Measurements from ENCODE around the gene TMUB2. TPM values are rescaled to one million over a fixed set of nuclear protein-coding genes. Genes with fewer than 3 reads are reported as not detected.
"Not testable (repeated sequence)": the region's sequence is repeated elsewhere in the genome, so short reads cannot be mapped to it uniquely, and the experiment has no call there.

TMUB2 gene
- 10 to 100 TPM; 42.2 to 42.7 TPM for total RNA-seq

DNA sequence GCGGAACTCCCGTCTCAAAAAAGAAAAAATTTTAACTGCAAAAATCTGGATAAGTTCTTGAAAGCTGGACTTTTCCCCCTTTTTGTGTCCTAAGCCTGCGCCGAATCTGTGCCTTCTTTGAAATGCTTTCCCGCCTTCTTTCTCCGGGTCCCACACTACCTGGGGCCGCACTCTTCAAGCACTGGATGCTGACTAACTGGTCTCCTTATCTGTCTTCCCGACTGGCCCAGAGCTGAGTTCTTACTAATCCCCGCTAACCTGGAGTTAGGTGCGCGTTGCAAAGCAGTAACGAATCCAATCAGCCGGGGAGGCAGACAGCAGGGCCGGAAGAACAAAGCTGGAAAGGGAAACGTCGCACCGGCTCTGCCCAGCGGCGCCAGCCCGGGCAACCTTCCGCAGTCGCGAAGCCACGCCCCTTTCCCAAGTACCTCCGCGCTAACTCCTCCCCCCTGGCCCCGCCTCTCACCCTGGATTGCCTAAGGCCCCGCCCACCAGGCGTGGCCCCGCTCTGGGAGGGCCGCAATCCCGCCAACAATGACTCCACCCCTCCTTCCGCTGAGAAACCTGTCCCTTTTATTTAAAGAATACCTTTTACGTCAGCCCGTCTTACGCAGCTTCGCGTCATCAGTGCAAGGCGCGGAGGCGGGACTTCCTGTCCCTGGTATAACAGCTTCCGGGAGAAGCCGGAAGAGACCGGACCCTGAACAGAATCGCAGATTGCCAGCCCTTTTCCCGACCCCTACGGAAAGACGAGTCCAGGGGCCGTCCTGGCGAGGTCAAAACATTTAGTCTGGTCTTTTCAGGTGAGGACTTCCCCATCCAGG is at the start of gene TMUB2:
TSS of gene TMUB2 (plus strand) at position 666 of the 824 bp plus-strand sequence. CDS start 737 bp downstream, outside the sequence.
- ChIA-PET POLR2A (interaction anchor here (0.7 to 25.4 kb wide), 23 partner anchors 8 to 963 kb away, joined by 3 to 504 read pairs (median 6); partner anchors contain the start of genes ASB16, ATXN7L3, GRN and HDAC5), CTCF (interaction anchor here (0.6 to 5.0 kb wide), 15 partner anchors 12 to 159 kb away, joined by 3 to 35 read pairs (median 4); partner anchors contain the start of genes ATXN7L3, GRN, HDAC5 and SLC25A39)
- peak within 1 kb of the TSS; percentile 95 for H3K27ac Mint-ChIP-seq
- no peaks in the 10 kb centered on the region for H3K9me3 Mint-ChIP-seq
- H3K27me3 Mint-ChIP-seq, result no peaks in the 10 kb centered on the region
- peak; percentile 99 for DNase-seq
- peaks cover 55% of the 10 kb centered on the region for H3K4me1 Mint-ChIP-seq
- peak within 1 kb of the TSS; percentile 100 for H3K4me3 Mint-ChIP-seq
- H3K36me3 Mint-ChIP-seq (ENCODE audit: low read depth), result peaks cover 38% of the 10 kb centered on the region

DNA sequence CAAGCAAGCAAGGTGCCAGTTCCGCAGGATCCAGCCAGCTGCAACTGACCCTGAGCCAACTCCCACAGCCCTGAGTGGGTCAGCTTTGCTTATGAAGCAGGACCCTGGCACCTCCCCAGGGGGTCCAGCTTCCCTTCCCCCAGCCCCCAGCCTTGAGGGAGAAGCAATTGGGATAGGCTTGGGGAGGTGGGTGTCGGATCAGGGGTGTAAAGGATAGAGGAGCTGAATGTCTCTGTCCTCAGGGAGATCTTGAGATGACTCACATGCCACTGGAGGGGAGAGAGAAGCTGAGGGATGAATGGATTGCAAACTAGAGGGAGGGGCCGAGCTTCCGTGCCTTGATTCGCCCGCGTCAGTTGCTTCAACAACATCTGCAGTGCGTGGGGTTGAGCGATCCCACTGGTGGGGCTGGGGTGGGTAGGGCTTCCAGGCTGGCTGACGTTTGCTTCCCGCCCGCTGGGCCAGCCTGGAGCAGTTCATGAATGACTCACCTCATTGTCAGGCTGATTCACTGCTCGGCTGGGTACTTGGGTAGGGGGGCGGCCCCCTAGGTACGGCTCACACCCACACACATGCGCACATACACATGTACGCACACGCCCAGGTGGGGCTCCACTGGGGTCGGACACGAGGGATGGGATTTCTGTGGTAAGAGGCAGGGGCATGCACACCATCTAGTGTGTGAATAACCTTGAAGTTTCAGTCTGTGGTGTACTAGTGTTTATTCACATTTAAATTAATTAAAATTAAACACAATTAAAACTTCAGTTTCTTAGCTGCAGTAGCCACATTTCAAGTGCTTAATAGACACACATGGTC is 48.7 kb upstream of the TMUB2 start:
- Mint-ChIP-seq H3K36me3 (ENCODE audit: low read depth) (peaks cover 3% of the 10 kb centered on the region), H3K27ac (no peak overlapping the region), H3K4me1 (peaks cover 31% of the 10 kb centered on the region), H3K9me3 (no peaks in the 10 kb centered on the region), H3K4me3 (peak overlapping the region; percentile 14), H3K27me3 (no peaks in the 10 kb centered on the region)
- DNase-seq, result peak; percentile 71
- CTCF ChIA-PET, result interaction anchor here (0.6 to 3.2 kb wide), 5 partner anchors 10 to 36 kb away, joined by 3 to 13 read pairs (median 3); partner anchors contain the start of gene HDAC5
- POLR2A ChIA-PET, result interaction anchor here (0.8 to 2.7 kb wide), 4 partner anchors 14 to 49 kb away, joined by 4 to 14 read pairs (median 5); partner anchors contain the start of genes HDAC5 and TMUB2

DNA sequence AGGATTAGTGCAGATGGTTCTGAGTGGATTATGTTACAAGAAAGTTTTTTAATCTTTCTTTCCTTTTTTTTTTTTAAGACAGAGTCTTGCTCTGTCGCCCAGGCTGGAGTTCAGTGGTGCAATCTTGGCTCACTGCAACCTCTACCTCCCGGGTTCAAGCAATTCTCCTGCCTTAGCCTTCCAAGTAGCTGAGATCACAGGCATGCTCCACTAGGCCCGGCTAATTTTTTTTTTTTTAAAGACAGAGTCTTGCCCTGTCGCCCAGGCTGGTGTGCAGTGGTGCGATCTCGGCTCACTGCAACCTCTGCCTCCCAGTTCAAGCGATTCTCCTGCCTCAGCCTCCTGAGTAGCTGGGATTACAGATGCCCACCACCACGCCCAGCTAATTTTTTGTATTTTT is 42.9 kb upstream of the TMUB2 start:
- H3K9me3 Mint-ChIP-seq, H3K27me3 Mint-ChIP-seq, H3K27ac Mint-ChIP-seq, H3K4me3 Mint-ChIP-seq, DNase-seq: not testable (repeated sequence)
- ChIA-PET POLR2A (interaction anchor here (1.0 to 1.5 kb wide), 2 partner anchors 16 to 41 kb away, joined by 3 to 5 read pairs; no protein-coding TSS in a partner anchor), CTCF (interaction anchor here (0.6 to 0.9 kb wide), 4 partner anchors 17 to 1070 kb away, joined by 3 to 4 read pairs (median 3); partner anchors contain the start of gene HDAC5)
- Mint-ChIP-seq H3K36me3 (ENCODE audit: low read depth) (peaks cover 29% of the 10 kb centered on the region), H3K4me1 (peaks cover 24% of the 10 kb centered on the region)

DNA sequence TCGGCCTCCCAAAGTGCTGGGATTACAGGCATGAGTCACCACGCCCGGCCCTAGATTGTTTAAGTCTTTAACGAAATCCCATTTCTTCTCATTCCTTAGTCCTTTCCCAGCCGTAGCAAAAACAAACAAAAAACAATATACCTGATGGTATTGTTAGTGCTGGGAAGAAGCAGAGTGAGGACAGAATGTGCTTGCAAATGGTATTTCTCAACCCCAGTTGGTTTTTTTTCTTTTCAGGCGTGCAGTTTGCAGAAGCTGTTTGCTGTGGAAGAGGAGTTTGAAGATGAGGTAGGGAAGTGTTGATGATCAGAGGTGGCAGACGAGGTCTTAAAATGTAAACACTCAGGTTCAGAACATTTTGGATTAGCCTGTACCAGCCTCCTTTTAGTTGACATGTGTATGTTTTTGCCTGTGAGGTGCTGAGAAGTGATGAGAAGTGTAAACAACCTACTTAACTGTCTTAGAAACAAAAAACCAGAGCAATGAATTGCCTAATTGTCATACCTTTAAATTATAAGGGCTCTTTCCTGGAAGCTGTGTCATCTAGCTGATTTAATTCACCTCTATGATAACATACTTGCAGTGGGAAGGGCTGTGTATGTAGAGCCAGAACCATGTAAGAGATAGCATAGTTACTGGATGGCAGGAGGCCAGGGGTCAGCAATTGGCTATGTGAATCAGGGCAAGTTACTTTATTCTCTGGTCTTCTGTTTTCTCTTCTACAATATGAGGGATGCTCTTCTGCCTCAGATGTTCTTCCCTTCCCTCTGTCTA is 41.6 kb upstream of the TMUB2 start:
- no peaks in the 10 kb centered on the region for H3K27me3 Mint-ChIP-seq
- POLR2A ChIA-PET, result interaction anchor here (0.7 to 1.0 kb wide), 2 partner anchors 15 to 23 kb away, joined by 3 read pairs; no protein-coding TSS in a partner anchor
- H3K36me3 Mint-ChIP-seq (ENCODE audit: low read depth), result peaks cover 37% of the 10 kb centered on the region

DNA sequence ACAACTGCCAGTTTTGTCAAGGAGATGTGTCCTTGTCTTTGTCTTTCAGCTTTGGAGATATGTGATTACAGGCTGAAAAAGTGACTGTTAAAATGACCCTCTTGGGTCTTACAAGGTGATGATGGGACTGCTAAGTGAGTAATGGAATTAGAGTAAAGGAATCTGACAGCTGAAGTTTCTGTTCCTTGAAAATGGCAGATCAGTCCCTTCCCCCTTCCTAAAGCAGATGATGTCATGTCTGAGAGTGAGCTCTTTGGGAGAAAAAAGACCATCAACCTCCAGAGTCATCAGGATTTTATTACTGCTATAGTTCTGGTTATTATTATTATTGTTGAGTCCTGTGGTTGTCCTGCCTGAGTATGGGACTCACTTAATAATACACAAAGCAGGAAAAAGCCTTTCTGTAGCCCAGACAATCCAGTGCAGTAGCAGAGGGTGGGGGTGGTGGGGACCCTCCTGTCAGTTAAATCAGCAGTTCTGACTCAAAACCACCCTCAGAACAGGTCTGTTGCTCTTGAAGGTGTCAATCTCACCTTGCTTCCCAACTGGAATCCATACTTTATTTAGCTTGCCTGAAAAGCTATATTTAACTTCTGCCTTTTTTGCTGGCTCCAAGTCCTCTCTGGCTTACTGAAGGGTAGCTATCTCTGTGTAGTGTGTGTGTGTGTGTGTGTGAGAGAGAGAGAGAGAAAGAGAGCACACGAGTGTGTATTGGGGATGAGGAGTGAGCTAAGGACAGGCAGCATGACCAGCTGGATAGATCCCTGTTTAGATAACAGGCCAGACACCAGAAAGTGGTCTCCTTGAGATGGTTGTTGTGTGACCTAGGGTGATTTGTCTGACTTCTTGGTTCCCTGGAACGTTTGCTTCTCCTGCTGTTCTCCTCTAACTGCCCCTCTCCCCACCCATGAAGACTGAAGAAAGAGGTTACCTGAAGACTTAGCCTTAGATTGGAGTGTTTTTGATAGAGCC is 40.1 kb upstream of the TMUB2 start:
- H3K9me3 Mint-ChIP-seq, result no peaks in the 10 kb centered on the region
- H3K27ac Mint-ChIP-seq, result no peak overlapping the region
- POLR2A ChIA-PET, result no interaction called here
- no peak for DNase-seq
- peaks cover 46% of the 10 kb centered on the region for H3K36me3 Mint-ChIP-seq (ENCODE audit: low read depth)
- CTCF ChIA-PET, result interaction anchor here (1.3 to 2.0 kb wide), 3 partner anchors 22 to 40 kb away, joined by 4 to 7 read pairs (median 6); partner anchors contain the start of genes HDAC5 and TMUB2
- H3K4me3 Mint-ChIP-seq, result no peak overlapping the region
- H3K4me1 Mint-ChIP-seq, result peaks cover 32% of the 10 kb centered on the region
- H3K27me3 Mint-ChIP-seq, result no peaks in the 10 kb centered on the region

More for the DNA sequence above, 41.6 kb upstream of the TMUB2 start:
- Mint-ChIP-seq H3K9me3 (no peaks in the 10 kb centered on the region), H3K27ac (no peak overlapping the region), H3K4me3 (no peak overlapping the region), H3K4me1 (peaks cover 28% of the 10 kb centered on the region)
- CTCF ChIA-PET, result interaction anchor here (0.7 to 2.0 kb wide), 3 partner anchors 21 to 255 kb away, joined by 3 to 7 read pairs (median 6); partner anchors contain the start of gene HDAC5
- DNase-seq, result no peak

DNA sequence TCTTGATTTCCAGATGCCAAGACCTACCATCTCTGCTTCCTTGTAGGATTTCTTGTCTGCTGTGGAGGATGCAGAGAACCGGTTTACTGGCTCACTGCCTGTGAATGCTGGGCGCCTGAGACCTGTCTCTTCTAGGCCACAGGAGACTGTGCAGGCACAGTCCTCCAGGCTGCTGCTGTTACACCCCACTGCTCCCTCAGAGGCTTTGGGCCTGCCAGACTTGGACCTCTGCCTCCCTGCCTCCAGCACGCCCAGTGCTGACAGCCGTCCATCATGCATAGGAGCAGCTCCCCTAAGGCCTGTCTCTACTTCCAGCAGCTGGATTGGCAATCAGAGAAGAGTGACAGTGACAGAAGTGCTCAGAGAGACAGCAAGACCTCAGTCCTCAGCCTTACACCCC is 39.0 kb upstream of the TMUB2 start:
- Mint-ChIP-seq H3K9me3 (no peaks in the 10 kb centered on the region), H3K36me3 (ENCODE audit: low read depth) (peaks cover 48% of the 10 kb centered on the region), H3K4me3 (no peak overlapping the region), H3K27me3 (no peaks in the 10 kb centered on the region), H3K4me1 (peaks cover 27% of the 10 kb centered on the region), H3K27ac (no peak overlapping the region)
- ChIA-PET CTCF (interaction anchor here (1.6 to 2.5 kb wide), 2 partner anchors 21 to 39 kb away, joined by 4 to 10 read pairs; partner anchors contain the start of gene TMUB2), POLR2A (interaction anchor here (1.6 kb wide), 1 partner anchor 24 kb away, joined by 4 read pairs; the partner anchor contains the start of gene HDAC5)
- DNase-seq, result no peak

DNA sequence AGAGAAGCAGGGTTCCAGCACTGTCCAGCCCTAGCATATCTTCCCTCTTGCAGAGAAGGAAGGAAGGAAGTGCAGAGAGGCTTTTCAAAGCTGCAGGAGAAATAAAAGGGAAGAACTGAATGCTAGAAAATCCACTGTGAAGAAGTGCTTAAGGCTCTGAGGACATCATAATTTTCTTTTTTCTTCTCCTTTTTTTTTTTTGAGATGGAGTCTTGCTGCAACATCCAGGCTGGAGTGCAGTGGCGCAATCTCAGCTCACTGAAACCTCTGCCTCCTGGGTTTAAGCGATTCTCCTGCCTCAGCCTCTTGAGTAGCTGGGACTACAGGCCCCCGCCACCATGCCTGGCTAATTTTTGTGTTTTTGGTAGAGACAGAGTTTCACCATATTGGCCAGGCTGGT is 37.7 kb upstream of the TMUB2 start:
- POLR2A ChIA-PET, result interaction anchor here (1.6 kb wide), 2 partner anchors 20 to 26 kb away, joined by 4 read pairs; partner anchors contain the start of gene HDAC5
- Mint-ChIP-seq H3K36me3 (ENCODE audit: low read depth) (peaks cover 54% of the 10 kb centered on the region), H3K4me1 (peaks cover 26% of the 10 kb centered on the region)
- CTCF ChIA-PET, result interaction anchor here (2.5 kb wide), 1 partner anchor 19 kb away, joined by 10 read pairs; no protein-coding TSS in a partner anchor
- H3K9me3 Mint-ChIP-seq, H3K27me3 Mint-ChIP-seq, H3K4me3 Mint-ChIP-seq, DNase-seq, H3K27ac Mint-ChIP-seq: not testable (repeated sequence)

DNA sequence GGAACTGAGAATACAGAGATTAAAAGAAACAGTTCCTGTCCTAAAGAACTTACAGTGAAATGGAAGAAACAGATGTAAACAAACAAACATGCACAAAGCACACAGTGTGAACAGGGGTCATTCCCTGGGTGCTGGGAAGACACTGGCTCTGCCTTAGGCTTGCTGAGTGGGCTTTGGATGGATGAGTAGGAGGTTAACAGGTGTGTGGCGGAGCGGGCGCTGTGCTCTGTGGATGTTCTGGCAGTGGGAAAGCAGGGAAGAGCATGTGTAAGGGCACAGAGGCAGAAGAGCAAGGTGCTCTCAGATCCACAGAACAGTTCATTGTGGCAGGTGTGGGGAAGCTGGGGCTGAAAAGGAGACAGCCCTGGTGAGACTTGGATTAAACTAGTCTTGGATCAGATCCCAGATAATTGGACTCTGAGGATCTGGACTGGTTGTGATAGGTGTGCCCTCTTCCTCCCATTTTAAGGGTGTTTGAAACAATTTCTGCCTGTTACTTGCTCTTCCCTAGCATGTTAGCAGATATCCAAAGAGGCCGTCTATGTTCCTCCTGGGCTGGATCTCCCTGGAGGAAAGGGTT is 36.9 kb upstream of the TMUB2 start:
- Mint-ChIP-seq H3K36me3 (ENCODE audit: low read depth) (peaks cover 58% of the 10 kb centered on the region), H3K27ac (no peak overlapping the region), H3K27me3 (no peaks in the 10 kb centered on the region), H3K4me3 (no peak overlapping the region), H3K4me1 (peaks cover 26% of the 10 kb centered on the region), H3K9me3 (no peaks in the 10 kb centered on the region)
- CTCF ChIA-PET, result interaction anchor here (0.7 to 2.5 kb wide), 7 partner anchors 7 to 66 kb away, joined by 3 to 12 read pairs (median 5); partner anchors contain the start of gene HDAC5
- POLR2A ChIA-PET, result interaction anchor here (1.6 to 1.7 kb wide), 2 partner anchors 10 to 19 kb away, joined by 4 read pairs; no protein-coding TSS in a partner anchor
- DNase-seq, result no peak

DNA sequence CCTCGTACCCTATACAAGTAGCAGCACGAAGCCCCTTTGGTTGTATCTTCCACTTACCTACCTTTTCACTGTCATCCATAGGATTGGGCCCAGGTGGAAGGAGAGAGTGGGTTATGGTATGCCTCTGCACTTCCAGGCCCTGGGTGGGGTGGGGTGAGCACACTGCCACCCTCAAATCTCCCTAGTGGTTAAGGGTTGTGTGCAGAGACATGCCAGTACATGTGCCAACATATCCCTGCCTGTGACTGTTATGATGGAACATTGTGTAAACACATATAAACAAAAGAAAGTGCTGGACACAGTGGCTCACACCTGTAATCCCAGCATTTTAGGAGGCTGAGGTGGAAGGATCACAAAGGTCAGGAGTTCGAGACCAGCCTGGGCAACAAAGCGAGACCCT is 33.9 kb upstream of the TMUB2 start:
- ChIA-PET POLR2A (no interaction called here), CTCF (no interaction called here)
- Mint-ChIP-seq H3K27me3 (no peaks in the 10 kb centered on the region), H3K27ac (no peak overlapping the region), H3K36me3 (ENCODE audit: low read depth) (peaks cover 58% of the 10 kb centered on the region), H3K4me3 (no peak overlapping the region), H3K4me1 (peaks cover 18% of the 10 kb centered on the region), H3K9me3 (no peaks in the 10 kb centered on the region)
- no peak for DNase-seq

DNA sequence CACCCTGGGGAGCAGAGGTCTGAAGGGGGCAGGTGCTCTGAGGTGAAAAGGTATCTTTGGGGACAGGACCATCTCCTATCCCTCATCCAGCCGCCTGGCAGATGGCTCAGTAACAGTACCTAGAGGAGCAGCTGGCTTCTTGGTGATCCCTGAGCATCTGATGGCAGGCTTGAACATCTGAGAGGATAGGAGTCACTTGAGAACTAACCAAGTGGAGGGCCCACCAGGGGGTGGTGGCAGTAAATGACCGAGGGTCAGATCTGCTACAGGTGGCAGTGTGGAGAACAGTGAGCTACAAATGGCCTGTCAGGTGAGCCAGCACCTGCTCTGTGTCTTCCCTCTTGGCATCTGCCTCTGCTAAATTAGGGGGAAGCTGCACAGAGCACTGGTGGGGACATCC is 31.3 kb upstream of the TMUB2 start:
- POLR2A ChIA-PET, result no interaction called here
- DNase-seq, result no peak
- H3K4me1 Mint-ChIP-seq, result peaks cover 23% of the 10 kb centered on the region
- H3K9me3 Mint-ChIP-seq, result no peaks in the 10 kb centered on the region
- no peaks in the 10 kb centered on the region for H3K27me3 Mint-ChIP-seq
- CTCF ChIA-PET, result interaction anchor here (1.3 kb wide), 1 partner anchor 13 kb away, joined by 3 read pairs; no protein-coding TSS in a partner anchor
- no peak overlapping the region for H3K4me3 Mint-ChIP-seq
- H3K27ac Mint-ChIP-seq, result no peak overlapping the region
- H3K36me3 Mint-ChIP-seq (ENCODE audit: low read depth), result peaks cover 46% of the 10 kb centered on the region
